ENCODE results near the gene TRAPPC3. TPM values are rescaled to one million over a fixed set of nuclear protein-coding genes. Genes with fewer than 3 reads are reported as not detected.
"Not testable (repeated sequence)": the region's sequence is repeated elsewhere in the genome, so short reads cannot be mapped to it uniquely, and the experiment has no call there.

Gene TRAPPC3
- total RNA-seq = 82.4 and 93.9 TPM in 2 replicates
- 133 TPM for polyA plus RNA-seq (2012)

DNA sequence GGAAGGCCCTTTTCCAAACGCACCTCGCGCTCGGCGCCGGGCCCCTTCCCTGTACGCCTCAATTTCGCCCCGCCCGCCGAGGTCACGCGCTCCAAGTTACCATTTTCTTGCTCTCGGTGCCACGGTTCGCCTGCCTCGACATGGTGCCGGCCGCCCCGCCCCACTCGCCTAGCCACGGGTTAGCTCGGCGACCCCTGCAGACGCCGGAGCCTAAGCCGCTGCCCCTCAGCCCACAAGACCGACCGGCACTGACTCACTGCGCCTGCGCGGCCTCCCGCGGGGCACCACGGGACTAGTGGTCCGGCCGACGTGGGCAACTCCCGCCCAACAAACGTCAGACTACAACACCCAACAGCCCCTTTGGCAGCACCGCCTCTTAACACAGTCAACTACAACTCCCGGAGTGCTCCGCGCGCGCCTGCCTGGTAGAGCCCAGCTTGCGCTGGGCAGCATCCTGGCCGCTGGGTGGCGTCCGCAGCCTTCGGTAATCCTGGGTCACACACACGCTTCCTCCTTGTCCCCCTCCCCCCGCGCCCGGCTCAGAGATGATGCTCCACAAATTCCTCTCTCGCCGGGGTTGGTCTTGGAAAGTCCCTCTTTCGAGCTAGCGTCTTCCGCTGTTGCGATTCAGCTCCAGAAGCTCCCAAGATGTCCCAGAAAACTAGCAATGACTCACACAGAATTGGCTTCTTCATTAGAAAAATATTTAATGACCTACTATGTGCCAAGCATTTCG is at the start of gene TRAPPC3:
Gene TRAPPC3 (minus strand): TSS at position 250 of the 736 bp plus-strand sequence. CDS start 108 bp downstream, at position 142.
- peak; percentile 100 for DNase-seq (ENCODE audit: low read depth)

GRCh38 chr1:36198641-36199040 is 49.4 kb upstream of the TRAPPC3 start:
- DNase-seq (ENCODE audit: low read depth) = no peak

DNA sequence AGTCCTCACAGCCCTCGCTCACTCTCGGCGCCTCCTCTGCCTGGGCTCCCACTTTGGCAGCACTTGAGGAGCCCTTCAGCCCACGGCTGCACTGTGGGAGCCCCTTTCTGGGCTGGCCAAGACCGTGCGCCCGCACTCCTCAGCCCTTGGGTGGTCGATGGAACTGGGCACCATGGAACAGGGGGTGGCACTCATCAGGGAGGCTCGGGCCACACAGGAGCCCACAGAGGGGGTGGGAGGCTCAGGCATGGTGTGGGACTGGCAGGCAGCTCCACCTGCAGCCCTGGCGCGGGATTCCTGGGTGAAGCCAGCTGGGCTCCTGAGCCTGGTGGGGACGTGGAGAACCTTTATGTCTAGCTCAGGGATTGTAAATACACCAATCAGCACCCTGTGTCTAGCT is 47.5 kb upstream of the TRAPPC3 start:
- DNase-seq (ENCODE audit: low read depth) = not testable (repeated sequence)

DNA sequence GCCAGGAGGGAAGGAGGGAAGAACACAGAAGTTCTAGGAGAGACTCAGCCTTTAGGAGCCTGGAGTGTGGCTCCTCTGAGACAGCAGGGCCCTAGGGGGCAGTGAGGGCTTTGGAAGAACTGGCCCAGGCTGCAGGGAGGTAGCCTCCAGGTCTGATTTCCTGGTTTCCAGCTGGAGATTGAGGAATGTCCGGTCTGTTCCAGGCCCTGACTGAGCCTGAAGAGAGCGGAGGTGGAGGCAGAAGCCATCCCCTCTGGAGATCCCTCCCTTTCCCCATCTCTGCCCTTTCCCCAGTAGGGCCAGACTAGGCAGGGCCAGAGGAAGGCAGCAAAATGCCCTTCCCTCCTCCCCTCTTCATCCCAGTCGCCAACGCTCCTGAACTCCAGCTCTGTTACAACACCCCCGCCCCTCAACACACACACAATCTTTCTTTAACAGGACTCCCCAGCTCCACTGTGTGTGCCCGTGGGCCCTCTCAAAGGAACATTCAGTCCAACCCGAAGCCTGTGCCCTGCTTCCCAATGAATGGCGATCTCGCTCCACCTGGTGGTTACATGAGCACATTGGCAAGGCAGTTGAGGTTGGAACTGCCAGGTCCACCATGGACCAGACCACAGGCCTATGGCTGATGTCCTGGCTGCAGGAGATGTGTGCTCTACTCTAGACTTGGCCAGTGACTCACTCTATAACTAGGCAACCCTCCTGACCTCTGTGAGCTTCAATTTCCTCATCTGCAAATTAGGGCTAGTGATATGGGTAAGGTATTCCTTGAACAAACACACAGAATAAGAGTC is 38.7 kb upstream of the TRAPPC3 start:
- peak; percentile 95 for DNase-seq (ENCODE audit: low read depth)

DNA sequence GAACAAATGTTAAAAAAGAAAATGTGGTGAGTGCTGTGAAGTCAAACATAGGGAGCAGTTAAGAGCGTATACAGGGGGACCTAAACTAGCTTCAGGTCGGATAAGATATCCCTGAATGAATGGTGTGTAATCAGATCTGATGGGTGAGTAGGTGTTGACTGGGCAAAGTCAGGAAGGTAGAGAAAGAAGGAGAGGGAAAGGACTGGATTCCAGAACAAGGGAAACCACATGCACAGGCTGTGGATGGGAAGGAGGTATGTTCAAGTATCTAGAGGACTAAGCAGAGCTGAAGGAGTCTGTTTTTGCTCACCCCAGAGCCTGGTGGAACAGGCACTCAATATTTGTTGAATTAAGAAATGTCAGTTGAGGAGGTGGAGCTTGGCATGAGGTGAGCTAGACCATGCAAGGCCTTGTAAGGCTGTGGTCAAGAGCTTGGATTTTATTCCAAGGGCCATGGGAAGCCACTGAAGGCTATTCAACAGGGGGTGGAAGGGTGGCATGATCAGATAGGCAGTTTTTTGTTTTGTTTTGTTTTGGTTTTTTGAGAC is 34.1 kb upstream of the TRAPPC3 start:
- DNase-seq (ENCODE audit: low read depth) = no peak

DNA sequence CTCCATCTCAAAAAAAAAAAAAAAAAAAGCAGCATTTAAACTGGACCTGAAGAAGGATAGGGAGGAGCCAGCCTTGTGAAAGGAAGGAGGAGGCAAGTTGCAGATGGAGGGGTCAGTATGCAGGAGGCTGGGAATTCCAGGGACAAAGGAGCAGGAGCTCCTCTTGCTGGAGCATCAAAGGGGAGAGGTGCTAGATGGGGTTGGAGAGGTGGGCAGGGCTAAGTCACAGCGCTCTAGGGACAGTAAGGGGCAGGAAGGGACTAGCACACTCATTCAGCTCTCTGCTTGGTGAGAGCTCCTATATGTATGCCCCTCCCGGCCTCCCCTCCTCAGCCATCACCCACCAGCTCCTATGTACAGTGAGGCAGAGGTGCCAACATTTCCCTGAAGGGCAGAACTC is 33.4 kb upstream of the TRAPPC3 start:
- no peak for DNase-seq (ENCODE audit: low read depth)

GRCh38 chr1:36179220-36179600 is 29.9 kb upstream of the TRAPPC3 start:
- no peak for DNase-seq (ENCODE audit: low read depth)

GRCh38 chr1:36178471-36179219 is 29.4 kb upstream of the TRAPPC3 start:
- DNase-seq (ENCODE audit: low read depth) = no peak

- no peak for DNase-seq (ENCODE audit: low read depth)
Measured at GRCh38 chr1:36177589-36178431, 28.5 kb upstream of the TRAPPC3 start.

GRCh38 chr1:36176106-36176949 is 27.0 kb upstream of the TRAPPC3 start:
- DNase-seq (ENCODE audit: low read depth) = no peak

GRCh38 chr1:36175137-36176095 is 26.1 kb upstream of the TRAPPC3 start:
- DNase-seq (ENCODE audit: low read depth) = peak; percentile 97

DNA sequence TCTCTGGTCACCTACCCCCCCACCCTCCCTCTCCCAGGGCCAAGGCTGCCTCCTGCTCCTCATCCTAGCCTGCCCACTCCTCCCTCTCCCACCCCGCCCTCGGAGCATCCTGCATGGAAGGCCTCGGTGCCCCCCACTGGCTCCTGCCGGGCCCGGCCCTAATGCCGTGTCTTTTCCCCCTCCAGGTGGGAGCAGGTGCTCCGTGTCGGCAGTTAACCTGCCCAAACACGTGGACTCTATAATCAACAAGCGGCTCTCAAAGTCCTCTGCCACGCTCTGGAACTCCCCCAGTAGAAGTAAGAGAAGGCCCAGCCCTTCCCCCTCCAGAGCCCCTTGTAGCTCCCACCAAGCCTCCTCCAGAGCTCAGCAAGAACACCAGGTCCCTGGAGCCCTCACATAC is 25.4 kb upstream of the TRAPPC3 start:
- no peak for DNase-seq (ENCODE audit: low read depth)

DNA sequence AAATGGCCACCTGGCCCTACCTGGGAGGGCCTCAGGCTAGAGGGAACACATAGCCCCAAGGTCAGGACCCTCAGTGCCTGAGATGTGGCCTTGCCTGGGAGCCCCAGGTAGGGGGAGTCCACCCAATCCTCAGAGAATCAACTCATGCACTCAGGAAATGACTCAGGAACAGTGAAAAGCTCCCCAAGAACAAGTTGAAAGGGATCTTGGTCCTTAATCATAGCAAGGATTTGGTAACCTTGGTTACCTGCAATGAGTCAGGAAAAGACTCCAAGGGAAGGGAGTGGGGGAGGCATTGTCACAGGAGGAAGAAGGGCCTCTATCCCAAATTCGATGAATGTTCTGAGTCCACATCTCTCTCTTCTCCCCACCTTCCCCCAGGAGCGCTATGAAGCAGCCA is 23.7 kb upstream of the TRAPPC3 start:
- no peak for DNase-seq (ENCODE audit: low read depth)

- no peak for DNase-seq (ENCODE audit: low read depth)
Measured at GRCh38 chr1:36172017-36172747, 22.9 kb upstream of the TRAPPC3 start.

DNA sequence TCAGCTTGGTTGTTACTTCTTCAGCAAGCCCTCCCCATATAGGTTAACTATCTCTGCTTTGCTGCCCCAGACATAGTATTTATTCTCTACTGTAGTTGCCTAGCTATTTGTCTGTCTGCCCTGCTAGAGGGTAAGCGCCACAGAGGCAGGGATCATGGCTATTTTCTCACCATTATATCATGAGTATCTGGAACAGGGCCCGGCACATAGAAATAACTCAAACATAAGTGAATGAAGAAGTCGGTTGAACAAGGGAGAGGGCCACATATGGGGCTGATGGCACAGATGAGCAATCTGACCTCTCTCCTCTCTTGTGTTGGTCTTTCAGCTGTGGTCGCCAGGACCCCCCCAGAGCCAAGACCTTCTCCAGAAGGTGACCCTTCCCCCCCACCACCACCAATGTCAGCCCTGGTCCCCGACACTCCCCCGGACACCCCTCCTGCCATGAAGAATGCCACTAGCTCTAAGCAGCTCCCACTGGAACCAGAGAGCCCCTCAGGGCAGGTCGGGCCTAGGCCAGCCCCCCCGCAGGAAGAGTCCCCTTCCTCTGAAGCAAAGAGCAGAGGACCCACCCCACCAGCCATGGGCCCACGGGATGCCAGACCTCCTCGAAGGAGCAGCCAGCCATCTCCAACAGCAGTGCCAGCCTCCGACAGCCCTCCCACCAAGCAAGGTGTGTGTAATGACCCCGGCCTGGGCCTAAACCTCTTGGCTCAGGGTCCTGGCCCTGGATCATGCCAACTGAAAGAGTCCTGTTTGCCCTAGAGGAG is 21.5 kb upstream of the TRAPPC3 start:
- DNase-seq (ENCODE audit: low read depth) = peak; percentile 53

- no peak for DNase-seq (ENCODE audit: low read depth)
Measured at GRCh38 chr1:36168514-36168913, 19.2 kb upstream of the TRAPPC3 start.

Data from myocyte (in vitro differentiated cells).